Loucy (cell line): ENCODE measurements around the gene TEKT4.
"Not testable (repeated sequence)": the region's sequence is repeated elsewhere in the genome, so short reads cannot be mapped to it uniquely, and the experiment has no call there.

Experiments used
- H2AFZ ChIP-seq: fragments of 200-600 bp; sonication (generic); 2 replicates; pipeline ENCODE4 v1.6.0; 2016; ENCODE audit warnings: antibody characterized with exemption, mild to moderate bottlenecking, low read length, moderate library complexity
- H3F3A ChIP-seq: fragments of 200-600 bp; 2 replicates; pipeline ENCODE4 v1.6.0; 2016; ENCODE audit warnings: antibody characterized with exemption, low read depth, mild to moderate bottlenecking
- H3K27me3 ChIP-seq: fragments of 200-600 bp; sonication (generic); 2 replicates; pipeline ENCODE4 v1.6.1; 2014; ENCODE audit warnings: low read length, mild to moderate bottlenecking; ENCODE audit not compliant: insufficient read depth, poor library complexity, severe bottlenecking
- H3K36me3 ChIP-seq: fragments of 200-600 bp; sonication (generic); 2 replicates; pipeline ENCODE4 v1.6.1; 2016; ENCODE audit warnings: low read length; ENCODE audit not compliant: insufficient read depth
- H3K4me1 ChIP-seq: fragments of 200-600 bp; sonication (generic); 2 replicates; pipeline ENCODE4 v1.5.1; 2014; ENCODE audit warnings: low read length, mild to moderate bottlenecking; ENCODE audit not compliant: insufficient read depth, poor library complexity, severe bottlenecking
- H3K4me2 ChIP-seq: fragments of 200-600 bp; sonication (generic); 2 replicates; pipeline ENCODE4 v1.6.0; 2014; ENCODE audit warnings: antibody characterized with exemption, low read length, low read depth, mild to moderate bottlenecking; ENCODE audit not compliant: poor library complexity, severe bottlenecking
- H3K4me3 ChIP-seq: fragments of 200-600 bp; sonication (generic); 2 replicates; pipeline ENCODE4 v1.5.1; 2014; ENCODE audit warnings: low read length, mild to moderate bottlenecking, mixed read lengths; ENCODE audit not compliant: poor library complexity, severe bottlenecking
- H3K79me2 ChIP-seq: fragments of 200-600 bp; sonication (generic); 2 replicates; pipeline ENCODE4 v1.6.1; 2014; ENCODE audit warnings: low read length; ENCODE audit not compliant: insufficient read depth
- H3K9ac ChIP-seq: fragments of 200-600 bp; sonication (generic); 2 replicates; pipeline ENCODE4 v1.6.0; 2014; ENCODE audit warnings: mild to moderate bottlenecking, low read depth, low read length, moderate library complexity; ENCODE audit not compliant: poor library complexity, severe bottlenecking
- H3K9me2 ChIP-seq: fragments of 200-600 bp; sonication (generic); replicated peaks from 2 replicates; pipeline ENCODE4 v1.6.1; 2016; ENCODE audit warnings: low read depth, low read length, mixed read lengths
- H3K9me3 ChIP-seq: fragments of 200-600 bp; sonication (generic); 2 replicates; pipeline ENCODE4 v1.6.1; 2014; ENCODE audit warnings: mild to moderate bottlenecking, antibody characterized with exemption, low read length, low read depth; ENCODE audit not compliant: insufficient read depth
- H4K20me1 ChIP-seq: fragments of 200-600 bp; sonication (generic); 2 replicates; pipeline ENCODE4 v1.6.0; 2014; ENCODE audit warnings: antibody characterized with exemption, low read length, mild to moderate bottlenecking; ENCODE audit not compliant: insufficient read depth, poor library complexity, severe bottlenecking
- EZH2phosphoT487 ChIP-seq: fragments of 200-600 bp; IDR thresholded peaks from 2 replicates; pipeline ENCODE4 v1.6.1; 2018; ENCODE audit warnings: antibody characterized with exemption, mild to moderate bottlenecking, moderate library complexity, borderline replicate concordance
- TF ChIP-seq, protein P1 (sequence below): fragments of 200-600 bp; sonication (generic); conservative IDR thresholded peaks from 2 replicates; pipeline ENCODE4 v1.5.1; 2014; ENCODE audit warnings: mild to moderate bottlenecking, antibody characterized with exemption, low read length

Gene TEKT4

GRCh38 chr2:94877129-94877528 is 5.9 kb downstream of the TEKT4 start:
- no peaks in the 10 kb centered on the region for H3K9me2 ChIP-seq
- no peak overlapping the region for H3K9ac ChIP-seq
- no peaks in the 10 kb centered on the region for H3K4me1 ChIP-seq
- H4K20me1 ChIP-seq, result no peaks in the 10 kb centered on the region
- TF ChIP-seq, protein P1, sequence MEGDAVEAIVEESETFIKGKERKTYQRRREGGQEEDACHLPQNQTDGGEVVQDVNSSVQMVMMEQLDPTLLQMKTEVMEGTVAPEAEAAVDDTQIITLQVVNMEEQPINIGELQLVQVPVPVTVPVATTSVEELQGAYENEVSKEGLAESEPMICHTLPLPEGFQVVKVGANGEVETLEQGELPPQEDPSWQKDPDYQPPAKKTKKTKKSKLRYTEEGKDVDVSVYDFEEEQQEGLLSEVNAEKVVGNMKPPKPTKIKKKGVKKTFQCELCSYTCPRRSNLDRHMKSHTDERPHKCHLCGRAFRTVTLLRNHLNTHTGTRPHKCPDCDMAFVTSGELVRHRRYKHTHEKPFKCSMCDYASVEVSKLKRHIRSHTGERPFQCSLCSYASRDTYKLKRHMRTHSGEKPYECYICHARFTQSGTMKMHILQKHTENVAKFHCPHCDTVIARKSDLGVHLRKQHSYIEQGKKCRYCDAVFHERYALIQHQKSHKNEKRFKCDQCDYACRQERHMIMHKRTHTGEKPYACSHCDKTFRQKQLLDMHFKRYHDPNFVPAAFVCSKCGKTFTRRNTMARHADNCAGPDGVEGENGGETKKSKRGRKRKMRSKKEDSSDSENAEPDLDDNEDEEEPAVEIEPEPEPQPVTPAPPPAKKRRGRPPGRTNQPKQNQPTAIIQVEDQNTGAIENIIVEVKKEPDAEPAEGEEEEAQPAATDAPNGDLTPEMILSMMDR, result no peak
- no peaks in the 10 kb centered on the region for H3K9me3 ChIP-seq
- H3K4me2 ChIP-seq, result no peak overlapping the region
- H2AFZ ChIP-seq, result no peak overlapping the region
- H3K36me3 ChIP-seq, result no peaks in the 10 kb centered on the region
- H3K79me2 ChIP-seq, result no peaks in the 10 kb centered on the region
- no peaks in the 10 kb centered on the region for H3F3A ChIP-seq
- H3K4me3 ChIP-seq, result no peak overlapping the region
- no peaks in the 10 kb centered on the region for H3K27me3 ChIP-seq

DNA sequence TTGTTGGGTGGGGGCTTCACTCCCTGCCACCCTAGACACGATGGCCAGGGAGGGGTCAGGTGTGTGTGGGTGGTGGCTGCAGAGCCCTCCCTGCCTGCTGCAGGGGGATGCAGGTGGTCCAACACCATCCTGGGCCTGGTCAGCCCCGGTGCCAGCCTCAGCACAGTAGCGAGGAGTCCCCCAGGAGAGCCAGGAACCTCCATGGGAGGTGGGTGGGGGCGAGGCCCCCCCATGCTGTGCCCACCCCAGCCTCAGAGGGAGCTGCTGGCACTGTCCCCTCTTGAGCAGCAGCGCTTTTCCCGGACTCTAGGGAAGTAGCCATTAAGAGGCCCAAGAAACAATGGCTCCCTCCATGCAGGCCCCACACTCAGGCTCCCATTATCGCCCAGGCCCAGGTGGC is 7.3 kb downstream of the TEKT4 start:
- H3K4me2 ChIP-seq, H3K27me3 ChIP-seq, H3K4me1 ChIP-seq, H3K4me3 ChIP-seq, H4K20me1 ChIP-seq, H3K9me3 ChIP-seq, H3K9ac ChIP-seq, H2AFZ ChIP-seq, H3K9me2 ChIP-seq, H3F3A ChIP-seq, H3K79me2 ChIP-seq, H3K36me3 ChIP-seq: not testable (repeated sequence)

DNA sequence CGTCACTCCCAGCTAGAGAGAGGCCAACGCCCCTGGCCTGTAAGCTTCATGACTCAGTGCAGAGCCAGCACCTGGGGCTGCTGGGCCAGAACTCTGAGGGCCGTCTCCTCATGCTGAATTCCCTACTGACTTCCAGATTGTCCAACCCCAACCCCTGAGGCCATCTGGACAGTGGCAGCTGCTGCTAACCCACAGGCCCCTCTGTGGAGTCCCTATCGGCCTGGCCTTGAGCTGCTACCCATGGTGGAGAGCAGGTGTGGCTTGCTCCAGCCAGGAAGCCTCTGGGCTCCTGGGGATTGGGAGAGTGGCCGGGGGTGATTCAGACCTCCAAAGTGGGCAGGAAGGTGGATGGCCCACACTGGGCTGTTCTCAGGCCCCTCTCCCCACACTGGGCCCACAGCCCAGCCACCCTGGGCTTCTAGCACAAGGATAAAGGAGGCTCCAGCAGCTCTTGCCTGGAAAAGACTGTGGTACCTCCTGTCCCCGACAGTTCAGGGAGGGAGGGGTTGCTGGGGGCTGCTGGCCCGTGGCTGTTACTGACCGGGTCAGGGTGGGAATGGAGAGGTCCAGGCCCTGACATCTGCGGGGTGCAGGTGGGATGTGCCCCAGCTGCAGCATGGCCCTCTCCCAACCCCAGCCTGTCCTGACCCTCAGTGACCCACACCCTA is 8.2 kb downstream of the TEKT4 start:
- no peaks in the 10 kb centered on the region for H3K36me3 ChIP-seq
- no peaks in the 10 kb centered on the region for H3K4me1 ChIP-seq
- H3K9ac ChIP-seq, result no peak overlapping the region
- H3K9me2 ChIP-seq, result no peaks in the 10 kb centered on the region
- H3F3A ChIP-seq, result no peaks in the 10 kb centered on the region
- H4K20me1 ChIP-seq, result no peaks in the 10 kb centered on the region
- no peak overlapping the region for H3K4me2 ChIP-seq
- no peaks in the 10 kb centered on the region for H3K9me3 ChIP-seq
- H3K27me3 ChIP-seq, result no peaks in the 10 kb centered on the region
- no peak overlapping the region for H3K4me3 ChIP-seq
- H2AFZ ChIP-seq, result no peak overlapping the region
- no peaks in the 10 kb centered on the region for H3K79me2 ChIP-seq
- TF ChIP-seq EZH2phosphoT487, result no peak
- TF ChIP-seq, protein P1, result no peak

DNA sequence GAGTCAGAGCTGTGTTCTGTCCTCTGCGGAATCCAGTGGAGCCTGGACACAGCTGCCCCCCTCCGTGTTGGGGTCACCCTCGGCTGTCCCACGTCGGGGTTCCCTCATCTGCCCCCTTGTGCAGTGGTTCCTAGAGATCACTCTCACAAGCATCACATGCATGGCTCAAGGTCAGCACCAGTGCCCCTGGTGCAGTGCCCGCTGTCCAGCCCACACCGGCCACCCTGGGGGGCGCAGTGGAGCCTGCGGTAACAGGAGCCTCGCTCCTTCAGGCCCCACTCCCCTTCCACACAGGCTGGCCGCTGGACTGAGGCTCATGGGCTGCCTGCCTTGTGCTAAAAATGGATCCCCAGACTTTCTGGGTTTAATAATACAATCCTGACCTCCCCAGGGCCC is 8.8 kb downstream of the TEKT4 start:
- no peaks in the 10 kb centered on the region for H4K20me1 ChIP-seq
- H3K36me3 ChIP-seq, result no peaks in the 10 kb centered on the region
- no peaks in the 10 kb centered on the region for H3K9me2 ChIP-seq
- no peaks in the 10 kb centered on the region for H3K27me3 ChIP-seq
- H3K9ac ChIP-seq, result no peak overlapping the region
- no peaks in the 10 kb centered on the region for H3F3A ChIP-seq
- no peak overlapping the region for H3K4me3 ChIP-seq
- H3K9me3 ChIP-seq, result no peaks in the 10 kb centered on the region
- no peak overlapping the region for H2AFZ ChIP-seq
- no peaks in the 10 kb centered on the region for H3K79me2 ChIP-seq
- no peaks in the 10 kb centered on the region for H3K4me1 ChIP-seq
- H3K4me2 ChIP-seq, result no peak overlapping the region
- no peak for TF ChIP-seq EZH2phosphoT487
- TF ChIP-seq, protein P1, result no peak
